ENCODE results near the gene DDAH2.

DDAH2 gene

DNA sequence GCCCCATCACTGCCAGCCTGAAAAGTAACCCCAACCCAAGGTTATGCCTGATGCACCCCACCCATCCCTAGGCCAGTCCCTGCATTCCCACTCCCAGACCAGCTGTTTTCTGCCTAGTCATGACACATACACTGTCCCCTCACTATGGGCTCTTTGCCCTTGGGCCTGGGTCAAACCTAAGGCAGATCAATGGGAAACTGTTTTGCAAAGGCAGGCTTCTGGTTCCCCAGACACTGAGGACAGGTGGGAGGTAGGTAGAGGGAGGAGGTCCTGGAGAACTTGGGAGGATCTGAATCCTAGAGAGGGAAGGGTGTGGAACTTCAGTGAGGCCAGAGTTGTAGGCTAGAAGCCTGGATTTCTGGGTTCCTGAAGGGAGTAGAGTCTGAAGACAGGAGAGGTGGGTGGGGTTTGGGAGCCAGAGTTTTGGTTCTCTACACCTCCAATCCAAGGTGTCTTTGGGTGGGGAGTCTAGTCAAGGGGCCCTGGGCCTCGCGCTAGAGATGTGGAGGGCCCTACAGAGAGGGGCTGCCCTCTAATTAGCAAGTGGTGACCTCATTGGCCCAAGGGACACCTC lies 5.2 kb upstream of the DDAH2 start:
- no peaks in the 10 kb centered on the region for H3K27me3 ChIP-seq
- peak overlapping the region; percentile 89 for H3K4me3 ChIP-seq
- peaks cover 43% of the 10 kb centered on the region for H4K20me1 ChIP-seq
- H3K27ac ChIP-seq: peak overlapping the region; percentile 99
- H3K9me3 ChIP-seq: no peaks in the 10 kb centered on the region
- H3K9ac ChIP-seq: peak overlapping the region; percentile 97
- H3K4me2 ChIP-seq: peak overlapping the region; percentile 98
- peaks cover 43% of the 10 kb centered on the region for H3K36me3 ChIP-seq
- peaks cover 70% of the 10 kb centered on the region for H3K4me1 ChIP-seq
- TF ChIP-seq Cebpa-rat (IDR thresholded peaks at IDR 0.05): no peak

DNA sequence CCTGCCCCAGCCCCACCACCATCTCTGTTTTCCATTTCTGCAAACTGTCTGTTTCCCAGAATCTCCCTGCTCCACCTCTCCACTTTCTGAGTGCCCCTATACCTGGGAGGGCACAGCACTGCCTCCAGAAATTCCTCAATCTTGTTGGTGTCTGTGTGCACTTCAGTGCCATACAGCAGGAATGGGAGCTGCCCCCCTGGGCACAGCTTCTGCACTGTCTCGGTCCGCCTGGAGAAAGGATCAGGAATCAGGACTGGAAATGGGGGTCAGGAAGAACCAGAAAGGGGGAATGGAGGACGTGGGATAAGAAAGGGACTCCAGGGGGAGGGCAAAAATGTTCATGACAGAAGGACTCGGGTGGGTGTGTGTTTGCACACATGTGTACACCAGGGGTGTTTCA lies 4.6 kb upstream of the DDAH2 start:
- peak overlapping the region; percentile 97 for H3K9ac ChIP-seq
- peaks cover 49% of the 10 kb centered on the region for H4K20me1 ChIP-seq
- peaks cover 69% of the 10 kb centered on the region for H3K4me1 ChIP-seq
- H3K4me2 ChIP-seq: peak overlapping the region; percentile 98
- H3K9me3 ChIP-seq: no peaks in the 10 kb centered on the region
- peaks cover 45% of the 10 kb centered on the region for H3K36me3 ChIP-seq
- H3K27me3 ChIP-seq: no peaks in the 10 kb centered on the region
- H3K27ac ChIP-seq: peak overlapping the region; percentile 99
- H3K4me3 ChIP-seq: peak overlapping the region; percentile 89
- no peak for TF ChIP-seq Cebpa-rat (IDR thresholded peaks at IDR 0.05)

- Histone ChIP-seq H3K36me3 (peaks cover 53% of the 10 kb centered on the region), H3K27me3 (no peaks in the 10 kb centered on the region), H3K4me3 (no peak overlapping the region), H4K20me1 (peaks cover 63% of the 10 kb centered on the region), H3K4me2 (peak overlapping the region; percentile 20; the same call in 1 of the 2 replicates), H3K4me1 (peaks cover 72% of the 10 kb centered on the region), H3K9ac (no peak overlapping the region), H3K27ac (no peak overlapping the region), H3K9me3 (no peaks in the 10 kb centered on the region)
- no peak for TF ChIP-seq Cebpa-rat (IDR thresholded peaks at IDR 0.05)
These were observed 2.9 kb upstream of the DDAH2 start for GRCh38 chr6:31732029-31732428.

GRCh38 chr6:31730631-31731086 lies 1.6 kb upstream of the DDAH2 start:
- H3K4me1 ChIP-seq: peaks cover 81% of the 10 kb centered on the region
- H3K4me3 ChIP-seq: peak overlapping the region; percentile 94
- H4K20me1 ChIP-seq: peaks cover 74% of the 10 kb centered on the region
- peak overlapping the region; percentile 89; the same call in 1 of the 2 replicates for H3K9ac ChIP-seq
- no peaks in the 10 kb centered on the region for H3K9me3 ChIP-seq
- no peaks in the 10 kb centered on the region for H3K27me3 ChIP-seq
- no peak for TF ChIP-seq Cebpa-rat (IDR thresholded peaks at IDR 0.05)
- H3K4me2 ChIP-seq: peak overlapping the region; percentile 99
- peaks cover 67% of the 10 kb centered on the region for H3K36me3 ChIP-seq
- H3K27ac ChIP-seq: 0 out of 2 replicates have a peak overlapping the region, but pooled peaks have one; percentile 88

DNA sequence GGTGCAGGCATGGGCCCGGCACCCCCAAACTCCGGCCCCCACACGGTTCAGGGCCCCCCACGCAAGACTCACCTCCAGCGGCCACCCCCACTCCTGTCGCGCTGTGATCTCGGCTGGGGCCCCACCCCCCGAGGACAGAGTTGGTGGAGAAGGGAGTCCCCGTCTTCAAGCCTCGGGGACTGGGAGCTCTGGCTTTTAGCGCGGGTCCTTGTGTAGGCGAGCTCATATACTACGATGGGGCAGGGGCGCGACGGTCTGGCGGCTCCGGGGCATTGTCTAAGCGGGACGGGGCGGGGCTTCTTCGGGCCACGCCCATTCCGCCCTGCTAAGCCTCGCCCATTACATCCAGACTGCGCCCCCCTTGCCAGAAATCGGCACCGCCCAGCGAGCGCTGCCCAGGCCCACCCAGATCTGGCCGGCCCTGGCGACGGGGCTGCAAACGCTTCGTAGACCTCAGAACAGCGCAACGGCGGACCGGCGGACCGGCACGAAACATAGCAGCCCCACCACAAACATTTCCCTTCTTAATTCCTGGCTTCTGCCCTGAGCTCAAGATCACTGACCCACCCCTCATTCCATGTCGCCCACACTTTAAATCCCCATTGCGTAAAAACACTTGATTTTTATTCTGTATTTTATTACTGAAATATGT lies 1.0 kb upstream of the DDAH2 start:
- Histone ChIP-seq H3K4me3 (peak overlapping the region; percentile 94), H3K9me3 (no peaks in the 10 kb centered on the region), H3K36me3 (peaks cover 70% of the 10 kb centered on the region), H3K4me1 (peaks cover 87% of the 10 kb centered on the region), H3K9ac (peak overlapping the region; percentile 89), H3K27ac (peak overlapping the region; percentile 88), H4K20me1 (peaks cover 74% of the 10 kb centered on the region), H3K27me3 (no peaks in the 10 kb centered on the region), H3K4me2 (peak overlapping the region; percentile 99)
- TF ChIP-seq Cebpa-rat (IDR thresholded peaks at IDR 0.05): no peak

GRCh38 chr6:31729515-31729978 lies 448 bp upstream of the DDAH2 start:
- H3K27me3 ChIP-seq: no peaks in the 10 kb centered on the region
- H4K20me1 ChIP-seq: peaks cover 77% of the 10 kb centered on the region
- peak overlapping the region; percentile 88 for H3K27ac ChIP-seq
- peaks cover 70% of the 10 kb centered on the region for H3K36me3 ChIP-seq
- H3K9ac ChIP-seq: peak overlapping the region; percentile 89
- no peaks in the 10 kb centered on the region for H3K9me3 ChIP-seq
- H3K4me2 ChIP-seq: peak overlapping the region; percentile 99
- TF ChIP-seq Cebpa-rat (IDR thresholded peaks at IDR 0.05): no peak
- H3K4me3 ChIP-seq: peak overlapping the region; percentile 94
- H3K4me1 ChIP-seq: peaks cover 91% of the 10 kb centered on the region

DNA sequence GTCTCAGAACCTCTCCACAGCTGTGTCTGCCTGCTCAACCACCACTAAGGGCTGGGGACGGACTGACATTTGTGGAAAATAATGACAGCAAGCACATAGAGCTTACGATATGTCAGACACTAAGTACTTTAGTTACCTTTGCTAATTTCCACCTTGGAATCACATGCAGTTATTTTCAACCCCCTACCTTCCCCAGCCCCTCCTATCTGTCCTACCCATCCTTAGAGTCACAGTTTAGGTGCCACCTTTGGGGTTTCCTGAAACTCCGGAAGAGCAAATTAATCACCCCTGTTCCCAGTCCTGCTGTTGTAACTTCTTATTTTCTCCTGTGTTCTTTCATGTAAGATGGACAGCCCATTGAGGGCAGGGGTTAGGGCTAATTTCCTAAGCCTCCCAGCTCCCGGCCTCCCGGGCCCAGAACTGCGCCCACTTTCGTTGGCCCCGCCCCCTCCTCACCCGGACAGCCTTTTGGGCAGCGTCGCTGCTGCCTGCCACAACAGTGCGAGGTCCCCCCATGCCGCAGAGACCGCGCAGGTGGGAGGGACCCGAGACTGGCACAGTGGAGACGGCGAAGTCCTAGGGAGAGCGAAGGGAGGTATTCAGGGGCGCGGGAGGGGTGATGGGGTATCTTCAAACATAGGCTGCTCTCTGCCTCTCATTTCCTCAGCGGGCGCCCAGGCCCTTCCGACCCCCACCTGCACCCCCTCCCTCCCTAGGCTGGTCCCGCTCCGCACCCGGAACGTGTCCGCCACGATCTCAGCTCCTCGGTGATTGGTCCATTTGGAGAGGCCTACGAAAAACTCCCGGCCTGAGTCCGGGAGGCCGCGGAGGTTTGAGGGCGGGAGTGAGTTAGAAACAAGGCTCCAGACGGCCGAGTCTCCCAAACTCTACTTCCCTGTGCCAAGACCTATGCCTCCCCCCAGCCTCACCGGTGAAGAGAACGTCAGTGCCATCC lies 1.1 kb downstream of the DDAH2 start:
- Histone ChIP-seq H3K27me3 (no peaks in the 10 kb centered on the region), H3K4me1 (peaks cover 89% of the 10 kb centered on the region), H3K36me3 (peaks cover 62% of the 10 kb centered on the region), H3K4me3 (peak overlapping the region; percentile 94), H3K9me3 (no peaks in the 10 kb centered on the region), H4K20me1 (peaks cover 74% of the 10 kb centered on the region), H3K4me2 (peak overlapping the region; percentile 99), H3K9ac (peak overlapping the region; percentile 89), H3K27ac (peak overlapping the region; percentile 88)
- no peak for TF ChIP-seq Cebpa-rat (IDR thresholded peaks at IDR 0.05)

- peak overlapping the region; percentile 68 for H3K9ac ChIP-seq
- peak overlapping the region; percentile 88 for H3K27ac ChIP-seq
- peaks cover 90% of the 10 kb centered on the region for H3K4me1 ChIP-seq
- H3K4me3 ChIP-seq: peak overlapping the region; percentile 11; the same call in 1 of the 2 replicates
- no peak for TF ChIP-seq Cebpa-rat (IDR thresholded peaks at IDR 0.05)
- no peaks in the 10 kb centered on the region for H3K27me3 ChIP-seq
- H4K20me1 ChIP-seq: peaks cover 68% of the 10 kb centered on the region
- no peaks in the 10 kb centered on the region for H3K9me3 ChIP-seq
- peaks cover 54% of the 10 kb centered on the region for H3K36me3 ChIP-seq
- peak overlapping the region; percentile 99 for H3K4me2 ChIP-seq
These were observed 1.9 kb downstream of the DDAH2 start for GRCh38 chr6:31727034-31727716.
